ENCODE measurements around the gene AK1.
"Not testable (repeated sequence)": the region's sequence is repeated elsewhere in the genome, so short reads cannot be mapped to it uniquely, and the experiment has no call there.

AK1 gene

GRCh38 chr9:127884427-127884911, 7.0 kb upstream of the AK1 start:
- DNase-seq (ENCODE audit: low read depth): no peak

- no peak for DNase-seq (ENCODE audit: low read depth)
Measured at GRCh38 chr9:127883959-127884358, 6.5 kb upstream of the AK1 start.

- DNase-seq (ENCODE audit: low read depth): not testable (repeated sequence)
Measured at GRCh38 chr9:127881715-127882114, 4.2 kb upstream of the AK1 start.

- DNase-seq (ENCODE audit: low read depth): no peak
Measured at GRCh38 chr9:127880143-127880542, 2.7 kb upstream of the AK1 start.

GRCh38 chr9:127878652-127879390, 1.3 kb upstream of the AK1 start:
- no peak for DNase-seq (ENCODE audit: low read depth)

GRCh38 chr9:127878001-127878651, 651 bp upstream of the AK1 start:
- DNase-seq (ENCODE audit: low read depth): no peak

GRCh38 chr9:127876764-127877562, 512 bp downstream of the AK1 start:
- no peak for DNase-seq (ENCODE audit: low read depth)

- DNase-seq (ENCODE audit: low read depth): no peak
Measured at GRCh38 chr9:127876026-127876763, 1.3 kb downstream of the AK1 start.

- DNase-seq (ENCODE audit: low read depth): no peak
Measured at GRCh38 chr9:127875306-127875966, 2.0 kb downstream of the AK1 start.

GRCh38 chr9:127874301-127875221, 2.9 kb downstream of the AK1 start:
- DNase-seq (ENCODE audit: low read depth): no peak

GRCh38 chr9:127873886-127874285, 3.6 kb downstream of the AK1 start:
- no peak for DNase-seq (ENCODE audit: low read depth)

- DNase-seq (ENCODE audit: low read depth): no peak
Measured at GRCh38 chr9:127873223-127873691, 4.2 kb downstream of the AK1 start.

- no peak for DNase-seq (ENCODE audit: low read depth)
Measured at GRCh38 chr9:127872369-127873222, 4.9 kb downstream of the AK1 start.

GRCh38 chr9:127871531-127871930, 5.9 kb downstream of the AK1 start:
- no peak for DNase-seq (ENCODE audit: low read depth)

GRCh38 chr9:127870887-127871286, 6.6 kb downstream of the AK1 start:
- DNase-seq (ENCODE audit: low read depth): no peak

- not testable (repeated sequence) for DNase-seq (ENCODE audit: low read depth)
Measured at GRCh38 chr9:127870153-127870491, 7.4 kb downstream of the AK1 start.

GRCh38 chr9:127869310-127870152, 7.9 kb downstream of the AK1 start:
- peak; percentile 67 for DNase-seq (ENCODE audit: low read depth)

- DNase-seq (ENCODE audit: low read depth): no peak
Measured at GRCh38 chr9:127868278-127868902, 9.1 kb downstream of the AK1 start.
